SH-SY5Y (cell line): ENCODE measurements around the gene PLCL2.

Experiments used
- GATA2 ChIP-seq: IDR thresholded peaks from 2 replicates; pipeline ENCODE4 v1.6.1; 2011; ENCODE audit warnings: mild to moderate bottlenecking, low read depth, low read length
- GATA3 ChIP-seq: IDR thresholded peaks from 2 replicates; pipeline ENCODE4 v1.6.1; 2011; ENCODE audit warnings: low read depth, mild to moderate bottlenecking, low read length, moderate library complexity

DNA sequence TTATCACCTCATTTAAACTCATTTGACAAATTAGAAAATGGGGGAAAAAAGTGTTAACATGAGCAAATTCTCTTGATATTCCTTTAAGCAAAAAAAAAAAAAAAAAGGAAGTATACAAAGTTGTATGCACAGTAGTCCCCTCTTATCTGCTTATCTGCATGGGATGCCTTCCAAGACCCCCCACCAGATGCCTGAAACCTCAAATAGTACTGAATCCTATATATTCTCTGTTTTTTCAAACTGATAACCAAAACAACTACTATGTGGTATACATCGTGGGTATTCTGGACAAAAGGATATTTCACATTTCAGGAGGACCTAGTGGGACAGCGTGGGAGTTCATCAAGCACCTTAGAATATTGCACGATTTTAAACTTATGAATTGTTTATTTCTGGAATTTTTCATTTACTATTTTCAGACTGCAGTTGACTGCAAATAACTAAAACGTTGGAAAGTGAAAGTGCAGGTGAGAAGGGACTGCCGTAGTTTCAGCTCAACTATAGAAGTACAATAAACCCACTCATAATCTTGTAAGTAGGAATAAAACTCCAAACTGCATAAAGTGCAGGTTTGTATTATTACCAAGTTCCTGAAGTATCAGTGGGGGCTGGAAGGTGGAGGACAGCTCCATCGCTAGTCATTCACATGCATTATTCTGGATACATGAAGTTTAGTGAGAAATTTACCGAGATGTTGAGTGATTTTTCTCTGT is 43.6 kb upstream of the PLCL2 start:
- TF ChIP-seq GATA2 (no peak), GATA3 (no peak)
